CD14-positive monocyte (primary cell): ENCODE measurements around the gene KXD1. TPM values are rescaled to one million over a fixed set of nuclear protein-coding genes. Genes with fewer than 3 reads are reported as not detected.

Experiments used
- DNase-seq, 3 donors: peaks; one replicate each; pipeline ENCODE4 v3.0.0-alpha.2; 2011 to 2022
- H2AFZ ChIP-seq: 2 replicates; pipeline ENCODE4 v1.6.0; 2012; ENCODE audit warnings: mild to moderate bottlenecking, low read depth, low read length, inconsistent platforms; ENCODE audit not compliant: insufficient read depth, poor library complexity, severe bottlenecking
- H3K27ac ChIP-seq, 2 donors: 1 replicate in 1 of 2; 2 replicates in 1 of 2; pipeline ENCODE4 v1.5.1; 2012 to 2013; ENCODE audit warnings: low read length in 2 of 2, control low read depth in 1 of 2, inconsistent platforms in 1 of 2, low read depth in 1 of 2, mild to moderate bottlenecking in 1 of 2
- H3K27me3 ChIP-seq, 2 donors: one replicate each; pipeline versions ENCODE4 v1.6.0 to v1.6.1; 2011 to 2013; ENCODE audit warnings: low read length in 2 of 2; ENCODE audit not compliant: control insufficient read depth in 2 of 2, insufficient read depth in 2 of 2
- H3K36me3 ChIP-seq, 2 donors: replicated peaks in 1 of 2; 1 replicate in 1 of 2; 2 replicates in 1 of 2; pipeline versions ENCODE4 v1.5.1 to v1.6.1; 2012 to 2013; ENCODE audit warnings: low read length in 2 of 2, control low read depth in 1 of 2, inconsistent platforms in 1 of 2, mild to moderate bottlenecking in 1 of 2; ENCODE audit not compliant: insufficient read depth in 2 of 2, control insufficient read depth in 1 of 2
- H3K4me1 ChIP-seq, 2 donors: 1 replicate in 1 of 2; 2 replicates in 1 of 2; pipeline versions ENCODE4 v1.5.1 to v1.6.1; 2012 to 2013; ENCODE audit warnings: low read length in 2 of 2, control low read depth in 1 of 2, inconsistent platforms in 1 of 2, mild to moderate bottlenecking in 1 of 2, moderate library complexity in 1 of 2; ENCODE audit not compliant: insufficient read depth in 2 of 2, control insufficient read depth in 1 of 2
- H3K4me2 ChIP-seq: replicated peaks from 2 replicates; pipeline ENCODE3; 2012; ENCODE audit warnings: low read length, moderate library complexity, mild to moderate bottlenecking; ENCODE audit not compliant: poor library complexity, severe bottlenecking; ENCODE audit errors: extremely low read depth
- H3K4me3 ChIP-seq, 3 experiments: fragments of 200-600 bp in 1 of 3; sonication (generic) in 1 of 3; replicated peaks in 1 of 3; 1 replicate in 2 of 3; 2 replicates in 1 of 3; pipeline ENCODE4 v1.5.1; 2011 to 2013; ENCODE audit warnings: low read length in 3 of 3, mild to moderate bottlenecking in 3 of 3, control low read depth in 2 of 3, low read depth in 2 of 3, inconsistent platforms in 1 of 3, moderate library complexity in 1 of 3
- H3K79me2 ChIP-seq: 2 replicates; pipeline ENCODE4 v1.6.0; 2012; ENCODE audit warnings: mild to moderate bottlenecking, control low read depth, inconsistent platforms, low read length, moderate library complexity; ENCODE audit not compliant: insufficient read depth
- H3K9ac ChIP-seq: 2 replicates; pipeline ENCODE4 v1.6.0; 2017; ENCODE audit warnings: low read length, mild to moderate bottlenecking; ENCODE audit not compliant: insufficient read depth, poor library complexity, severe bottlenecking
- H3K9me3 ChIP-seq, 2 donors: replicated peaks in 1 of 2; 1 replicate in 1 of 2; 2 replicates in 1 of 2; pipeline versions ENCODE4 v1.5.1 to v1.6.1; 2012 to 2013; ENCODE audit warnings: low read length in 2 of 2, control low read depth in 1 of 2; ENCODE audit not compliant: control insufficient read depth in 1 of 2, insufficient read depth in 1 of 2
- H4K20me1 ChIP-seq: 2 replicates; pipeline ENCODE4 v1.6.0; 2012; ENCODE audit warnings: mild to moderate bottlenecking, low read length, control low read depth, moderate library complexity; ENCODE audit not compliant: insufficient read depth
- H3K27ac Mint-ChIP-seq, 7 donors: one replicate each; pipeline ENCODE4 v1.8.0; 2020; ENCODE audit warnings: mild to moderate bottlenecking in 7 of 7, mixed read lengths in 7 of 7, moderate library complexity in 6 of 7, inconsistent platforms in 2 of 7
- H3K27me3 Mint-ChIP-seq, 3 donors: one replicate each; pipeline ENCODE4 v1.8.0; 2021 to 2022; ENCODE audit warnings: low read depth in 3 of 3, mild to moderate bottlenecking in 3 of 3, mixed read lengths in 3 of 3, moderate library complexity in 3 of 3, inconsistent platforms in 1 of 3
- H3K36me3 Mint-ChIP-seq, 2 donors: one replicate each; pipeline ENCODE4 v1.8.0; 2020; ENCODE audit warnings: mixed read lengths in 2 of 2, inconsistent platforms in 1 of 2, mild to moderate bottlenecking in 1 of 2
- H3K4me1 Mint-ChIP-seq: one replicate; pipeline ENCODE4 v1.8.0; 2020; ENCODE audit warnings: mild to moderate bottlenecking, mixed read lengths
- H3K4me3 Mint-ChIP-seq, 2 donors: one replicate each; pipeline ENCODE4 v1.8.0; 2020; ENCODE audit warnings: mild to moderate bottlenecking in 2 of 2, mixed read lengths in 2 of 2, moderate library complexity in 1 of 2
- H3K9me3 Mint-ChIP-seq, 7 donors: one replicate each; pipeline ENCODE4 v1.8.0; 2020 to 2022; ENCODE audit warnings: mixed read lengths in 7 of 7, mild to moderate bottlenecking in 6 of 7, moderate library complexity in 6 of 7, inconsistent platforms in 2 of 7
- CTCF ChIP-seq: fragments of 200-600 bp; IDR thresholded peaks from one replicate; pipeline ENCODE4 v1.8.0; 2022; ENCODE audit warnings: antibody characterized with exemption, mild to moderate bottlenecking
- WGBS: methylation state at CpG from one replicate; pipeline ENCODE4 v1.1.5; 2013; ENCODE audit warnings: missing lambda C conversion rate; ENCODE audit not compliant: insufficient coverage; 5-methylcytosine and 5-hydroxymethylcytosine counted together
- intact Hi-C, 2 donors: fragments of 100-400 bp; cut with micrococcal nuclease; formaldehyde crosslinking; loops; one replicate each; pipeline versions ENCODE4 v1.15.0 to v1.15.1; 2023
- polyA plus RNA-seq, 3 donors: library from polyadenylated mRNA; depleted of rRNA in 1 of 3; unstranded in 2 of 3; stranded (reverse) in 1 of 3; fragments of 300-500 nt in 2 of 3; fragments of >200 nt in 1 of 3; fragmentation: Illumina TruSeq in 2 of 3; gene quantifications; 1 replicate in 2 of 3; 2 replicates in 1 of 3; pipeline ENCODE4 v1.2.3, GENCODE V29; 2012 to 2021

Gene KXD1
- polyA plus RNA-seq, 3 donors = 74.4 to 194 (median 87.9) TPM

GRCh38 chr19:18586306-18586705 lies 28.6 kb downstream of the KXD1 start:
- H3K36me3 Mint-ChIP-seq = peaks cover 4 to 10% of the 10 kb centered on the region in 2 donors
- DNase-seq = peak; percentile 38 to 70 (median 65)
- H3K9me3 Mint-ChIP-seq = peaks cover 0 to 3% (median 0%) of the 10 kb centered on the region in 7 donors
- no CpG with 5 or more reads among the region's 2 CpGs for WGBS
- Histone ChIP-seq H3K4me1 (peaks cover 35 to 51% of the 10 kb centered on the region in 2 donors), H3K27ac (peak overlapping the region in 1 of 2 donors; percentile 67), H2AFZ (peak overlapping the region; percentile 50), H4K20me1 (peaks cover 20% of the 10 kb centered on the region), H3K4me2 (no peak overlapping the region), H3K27me3 (no peaks in the 10 kb centered on the region), H3K9me3 (no peaks in the 10 kb centered on the region), H3K79me2 (peaks cover 8% of the 10 kb centered on the region), H3K4me3 (no peak overlapping the region), H3K9ac (no peak overlapping the region), H3K36me3 (peaks cover 3 to 8% of the 10 kb centered on the region in 2 donors)
- H3K4me3 Mint-ChIP-seq = no peak overlapping the region
- H3K27ac Mint-ChIP-seq = peak overlapping the region in 6 of 7 donors; percentile 46 to 79 (median 54)
- peak; percentile 21 for TF ChIP-seq CTCF
- intact Hi-C loops = loop anchor here (5.0 to 10.0 kb wide), 2 partner anchors 124 to 132 kb away; no protein-coding TSS in a partner anchor
- peaks cover 0 to 3% (median 1%) of the 10 kb centered on the region in 3 donors for H3K27me3 Mint-ChIP-seq
- peaks cover 40% of the 10 kb centered on the region for H3K4me1 Mint-ChIP-seq

- no peak for DNase-seq
- Histone ChIP-seq H3K4me2 (peak overlapping the region; percentile 99), H3K27ac (peak overlapping the region in 1 of 2 donors; percentile 84), H3K4me1 (peaks cover 35 to 51% of the 10 kb centered on the region in 2 donors), H4K20me1 (peaks cover 20% of the 10 kb centered on the region), H3K9ac (peak overlapping the region; percentile 76), H3K4me3 (peak overlapping the region in 1 of 3 experiments; percentile 92), H2AFZ (peak overlapping the region; percentile 91), H3K36me3 (peaks cover 7 to 8% of the 10 kb centered on the region in 2 donors), H3K79me2 (peaks cover 8% of the 10 kb centered on the region), H3K9me3 (no peaks in the 10 kb centered on the region), H3K27me3 (no peaks in the 10 kb centered on the region)
- TF ChIP-seq CTCF = no peak
- Mint-ChIP-seq H3K27me3 (peaks cover 0 to 3% (median 2%) of the 10 kb centered on the region in 3 donors), H3K36me3 (peaks cover 10 to 21% of the 10 kb centered on the region in 2 donors), H3K4me3 (peak overlapping the region in 1 of 2 donors; percentile 89), H3K27ac (peak overlapping the region in 3 of 7 donors; percentile 48 to 93 (median 85)), H3K4me1 (peaks cover 40% of the 10 kb centered on the region), H3K9me3 (peaks cover 0 to 3% (median 0%) of the 10 kb centered on the region in 7 donors)
- WGBS = 80% methylated on average over 10 of the region's 12 CpGs
- intact Hi-C loops = loop anchor here (5.0 to 10.0 kb wide), 2 partner anchors 125 to 133 kb away; no protein-coding TSS in a partner anchor
Observed at GRCh38 chr19:18587561-18587960, 29.9 kb downstream of the KXD1 start.
